Right lobe of liver (tissue), 4 donors: ENCODE measurements around the gene NPL.

Experiments
- CTCF ChIP-seq, 4 donors: fragments of 200-600 bp in 3 of 4; fragments of 450-650 bp in 1 of 4; IDR thresholded peaks; one replicate each; pipeline versions ENCODE4 v1.5.1 to v1.8.0; 2016 to 2022; ENCODE audit warnings: antibody characterized with exemption in 4 of 4, mild to moderate bottlenecking in 2 of 4
- POLR2A ChIP-seq: fragments of 450-650 bp; IDR thresholded peaks from one replicate; pipeline ENCODE4 v1.6.1; 2017; ENCODE audit warnings: antibody characterized with exemption, mild to moderate bottlenecking
- donor health status: DM: no; HTN: no; CAD: no.
- donor health status: DM: no; HTN: no; CAD: no.
- donor health status: DM: no; HTN: yes; CAD: no.

DNA sequence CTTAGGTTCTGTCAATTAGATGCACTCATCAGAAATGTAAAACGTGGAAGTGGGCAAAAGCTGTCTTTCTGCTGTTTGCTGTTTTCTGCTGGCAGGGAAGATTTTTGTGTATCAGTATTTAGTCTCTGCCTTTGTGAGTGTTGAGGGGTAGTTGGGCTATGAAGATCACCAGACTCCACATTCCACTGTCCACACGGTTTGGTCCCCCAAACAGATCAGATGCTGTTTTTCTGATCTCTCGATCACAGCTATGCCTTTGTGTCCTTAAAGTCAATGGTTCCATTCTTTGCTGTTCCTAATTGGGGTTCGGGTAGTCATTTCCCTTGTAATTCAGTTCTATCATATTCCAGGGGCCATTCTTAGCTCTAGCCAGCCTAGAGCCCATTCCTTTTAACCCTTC is 27.0 kb upstream of the NPL start:
- no peak for TF ChIP-seq CTCF (IDR thresholded peaks at IDR 0.05)
- no peak for TF ChIP-seq POLR2A
